Myometrial cell (primary cell): ENCODE results near the gene PTGDR. TPM values are rescaled to one million over a fixed set of nuclear protein-coding genes. Genes with fewer than 3 reads are reported as not detected.

Experiments used
- total RNA-seq: library from RNA; depleted of rRNA; stranded (reverse); fragments of >200 nt; gene quantifications from 2 replicates; pipeline ENCODE4 v1.2.3, GENCODE V29; 2015

The PTGDR gene, protein sequence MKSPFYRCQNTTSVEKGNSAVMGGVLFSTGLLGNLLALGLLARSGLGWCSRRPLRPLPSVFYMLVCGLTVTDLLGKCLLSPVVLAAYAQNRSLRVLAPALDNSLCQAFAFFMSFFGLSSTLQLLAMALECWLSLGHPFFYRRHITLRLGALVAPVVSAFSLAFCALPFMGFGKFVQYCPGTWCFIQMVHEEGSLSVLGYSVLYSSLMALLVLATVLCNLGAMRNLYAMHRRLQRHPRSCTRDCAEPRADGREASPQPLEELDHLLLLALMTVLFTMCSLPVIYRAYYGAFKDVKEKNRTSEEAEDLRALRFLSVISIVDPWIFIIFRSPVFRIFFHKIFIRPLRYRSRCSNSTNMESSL
- total RNA-seq, result not detected in 2 replicates

DNA sequence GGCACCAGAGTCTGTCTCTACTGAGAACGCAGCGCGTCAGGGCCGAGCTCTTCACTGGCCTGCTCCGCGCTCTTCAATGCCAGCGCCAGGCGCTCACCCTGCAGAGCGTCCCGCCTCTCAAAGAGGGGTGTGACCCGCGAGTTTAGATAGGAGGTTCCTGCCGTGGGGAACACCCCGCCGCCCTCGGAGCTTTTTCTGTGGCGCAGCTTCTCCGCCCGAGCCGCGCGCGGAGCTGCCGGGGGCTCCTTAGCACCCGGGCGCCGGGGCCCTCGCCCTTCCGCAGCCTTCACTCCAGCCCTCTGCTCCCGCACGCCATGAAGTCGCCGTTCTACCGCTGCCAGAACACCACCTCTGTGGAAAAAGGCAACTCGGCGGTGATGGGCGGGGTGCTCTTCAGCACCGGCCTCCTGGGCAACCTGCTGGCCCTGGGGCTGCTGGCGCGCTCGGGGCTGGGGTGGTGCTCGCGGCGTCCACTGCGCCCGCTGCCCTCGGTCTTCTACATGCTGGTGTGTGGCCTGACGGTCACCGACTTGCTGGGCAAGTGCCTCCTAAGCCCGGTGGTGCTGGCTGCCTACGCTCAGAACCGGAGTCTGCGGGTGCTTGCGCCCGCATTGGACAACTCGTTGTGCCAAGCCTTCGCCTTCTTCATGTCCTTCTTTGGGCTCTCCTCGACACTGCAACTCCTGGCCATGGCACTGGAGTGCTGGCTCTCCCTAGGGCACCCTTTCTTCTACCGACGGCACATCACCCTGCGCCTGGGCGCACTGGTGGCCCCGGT is at the start of gene PTGDR:
PTGDR (plus strand) TSS at position 198 of the 778 bp plus-strand sequence; CDS start at position 315, 117 bp downstream.

DNA sequence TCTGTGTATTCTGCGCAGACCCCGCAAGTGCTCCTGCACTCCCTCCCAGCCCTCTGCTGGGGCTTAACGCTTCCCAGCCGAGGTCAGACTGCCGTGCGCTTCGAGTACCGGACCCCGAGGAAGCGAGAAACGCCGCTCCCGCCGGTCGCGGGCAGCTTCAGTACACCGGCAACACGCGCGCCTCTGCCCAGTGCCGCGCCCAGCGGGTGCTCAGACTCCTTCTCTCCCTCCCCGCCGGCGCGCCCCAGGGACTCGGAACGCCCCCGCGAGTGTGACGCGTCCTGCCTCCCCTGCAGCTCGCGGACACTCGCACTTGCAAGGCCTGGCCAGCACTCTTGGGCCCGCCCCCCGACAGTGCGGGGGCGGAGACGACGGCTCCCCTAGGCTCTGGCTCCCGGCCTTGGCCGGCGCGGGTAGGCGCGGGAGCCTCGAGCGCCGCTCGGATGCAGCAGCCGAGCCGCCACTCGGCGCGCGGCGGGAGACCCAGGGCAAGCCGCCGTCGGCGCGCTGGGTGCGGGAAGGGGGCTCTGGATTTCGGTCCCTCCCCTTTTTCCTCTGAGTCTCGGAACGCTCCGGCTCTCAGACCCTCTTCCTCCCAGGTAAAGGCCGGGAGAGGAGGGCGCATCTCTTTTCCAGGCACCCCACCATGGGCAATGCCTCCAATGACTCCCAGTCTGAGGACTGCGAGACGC is 46.6 kb downstream of the PTGDR start, which contains the start of gene PTGER2:
PTGER2 (plus strand) TSS at position 410 of the 692 bp plus-strand sequence; CDS start at position 647, 237 bp downstream.

Other genes starting within 250 kb of the PTGDR start
- gene NID2, start 198.6 kb upstream of the PTGDR start, total RNA-seq, result 137 and 167 TPM in 2 replicates
- 63.4 and 87.1 TPM in 2 replicates for gene PTGER2, start 46.6 kb downstream of the PTGDR start, total RNA-seq